ENCODE data around the gene DTX1. TPM values are rescaled to one million over a fixed set of nuclear protein-coding genes. Genes with fewer than 3 reads are reported as not detected.

DTX1 gene
- total and polyA plus RNA-seq, 2 donors (not counting 3 experiments of a cell fraction or from before 2014, with no cell fraction given), result 0.06 to 0.22 TPM

DNA sequence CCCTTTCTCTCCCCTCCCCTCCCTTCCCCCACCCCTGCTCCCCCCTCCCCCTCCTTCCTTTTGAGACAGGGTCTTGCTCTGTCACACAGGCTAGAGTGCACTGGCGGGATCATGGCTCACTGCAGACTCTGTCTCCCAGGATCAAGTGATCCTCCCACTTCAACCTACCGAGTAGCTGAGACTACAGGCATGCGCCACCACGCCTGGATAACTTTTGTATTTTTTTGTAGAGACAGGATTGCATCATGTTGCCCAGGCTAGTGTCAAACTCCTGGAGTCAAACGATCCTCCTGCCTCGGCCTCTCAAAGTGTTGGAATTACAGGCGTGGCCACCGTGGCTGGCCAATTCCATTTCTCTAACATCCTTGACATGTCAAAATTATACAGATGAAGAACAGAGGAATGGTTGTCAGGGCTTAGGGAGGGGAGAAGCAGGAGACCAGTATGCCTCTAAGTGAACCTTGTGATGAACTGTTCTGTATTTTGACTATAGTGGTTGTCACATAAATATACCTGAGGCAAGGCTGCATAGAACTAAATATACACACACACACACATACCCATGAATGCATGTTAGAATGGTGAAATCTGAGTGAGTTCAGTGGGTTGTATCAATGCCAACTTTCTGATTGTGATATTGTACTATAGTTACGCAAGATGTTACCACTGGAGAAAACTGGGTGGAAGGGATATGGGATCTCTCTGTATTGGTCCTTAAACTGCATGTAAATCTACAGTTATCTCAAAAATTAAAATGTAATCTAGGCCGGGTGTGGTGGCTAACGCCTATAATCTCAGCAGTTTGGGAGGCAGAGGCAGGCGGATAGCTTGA is 89.4 kb downstream of the DTX1 start:
- H3K79me2 ChIP-seq (ENCODE audit: control insufficient read depth, insufficient read depth, low read length), result no peaks in the 10 kb centered on the region
- H3K9ac ChIP-seq (replicated peaks; ENCODE audit: extremely low read depth, insufficient read depth, low read length), result no peak overlapping the region
- TF ChIP-seq JUN (IDR thresholded peaks at IDR 0.05; ENCODE audit: borderline replicate concordance, insufficient read depth, insufficient read length, low read depth) (no peak), EZH2 (IDR thresholded peaks at IDR 0.05; ENCODE audit: borderline replicate concordance, low read depth, low read length, severe bottlenecking) (no peak), POLR2AphosphoS5 (IDR thresholded peaks at IDR 0.05; ENCODE audit: insufficient read depth, low read depth, low read length) (no peak), POLR2A (IDR thresholded peaks at IDR 0.05; ENCODE audit: low read depth, low read length) (no peak), FOS (IDR thresholded peaks at IDR 0.05; ENCODE audit: borderline replicate concordance, insufficient read depth, low read length) (no peak)
- TF ChIP-seq, protein P1, sequence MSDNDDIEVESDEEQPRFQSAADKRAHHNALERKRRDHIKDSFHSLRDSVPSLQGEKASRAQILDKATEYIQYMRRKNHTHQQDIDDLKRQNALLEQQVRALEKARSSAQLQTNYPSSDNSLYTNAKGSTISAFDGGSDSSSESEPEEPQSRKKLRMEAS (IDR thresholded peaks at IDR 0.05; ENCODE audit: insufficient read depth, insufficient read length), result no peak
- TF ChIP-seq, protein P2, sequence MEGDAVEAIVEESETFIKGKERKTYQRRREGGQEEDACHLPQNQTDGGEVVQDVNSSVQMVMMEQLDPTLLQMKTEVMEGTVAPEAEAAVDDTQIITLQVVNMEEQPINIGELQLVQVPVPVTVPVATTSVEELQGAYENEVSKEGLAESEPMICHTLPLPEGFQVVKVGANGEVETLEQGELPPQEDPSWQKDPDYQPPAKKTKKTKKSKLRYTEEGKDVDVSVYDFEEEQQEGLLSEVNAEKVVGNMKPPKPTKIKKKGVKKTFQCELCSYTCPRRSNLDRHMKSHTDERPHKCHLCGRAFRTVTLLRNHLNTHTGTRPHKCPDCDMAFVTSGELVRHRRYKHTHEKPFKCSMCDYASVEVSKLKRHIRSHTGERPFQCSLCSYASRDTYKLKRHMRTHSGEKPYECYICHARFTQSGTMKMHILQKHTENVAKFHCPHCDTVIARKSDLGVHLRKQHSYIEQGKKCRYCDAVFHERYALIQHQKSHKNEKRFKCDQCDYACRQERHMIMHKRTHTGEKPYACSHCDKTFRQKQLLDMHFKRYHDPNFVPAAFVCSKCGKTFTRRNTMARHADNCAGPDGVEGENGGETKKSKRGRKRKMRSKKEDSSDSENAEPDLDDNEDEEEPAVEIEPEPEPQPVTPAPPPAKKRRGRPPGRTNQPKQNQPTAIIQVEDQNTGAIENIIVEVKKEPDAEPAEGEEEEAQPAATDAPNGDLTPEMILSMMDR (IDR thresholded peaks at IDR 0.05; ENCODE audit: extremely low read depth in 1 of 2, insufficient read depth in 1 of 2, low read depth in 1 of 2, low read length in 2 of 2), result no peak
- H3K4me1 ChIP-seq (ENCODE audit: control insufficient read depth, extremely low read depth, insufficient read depth, low read length), result no peaks in the 10 kb centered on the region
- dilution Hi-C loops (cut with MboI; ENCODE audit: extremely low pct_ligation_motif_present, low sequenced_read_pairs), result no loop called here
- no peak for FAIRE-seq
- ChIA-PET CTCF (interaction anchor here (1.4 kb wide), 1 partner anchor 153 kb away, joined by 5 read pairs; no protein-coding TSS in a partner anchor), POLR2A (interaction anchor here (0.7 kb wide), 1 partner anchor 555 kb away, joined by 13 read pairs; no protein-coding TSS in a partner anchor)
- peaks cover 5 to 11% of the 10 kb centered on the region in 2 experiments for H3K27me3 ChIP-seq (ENCODE audit: control insufficient read depth in 2 of 2, insufficient read depth in 2 of 2, low read length in 2 of 2)
- no TSS peak for BruUV-seq (replicated peaks)
- no peak overlapping the region for H2AFZ ChIP-seq (ENCODE audit: low read depth, low read length)
- intact Hi-C loops (cut with micrococcal nuclease), result no loop called here
- DNase-seq (ENCODE audit: low read depth, low spot score), result no peak
- no peaks in the 10 kb centered on the region for H3K9me3 ChIP-seq (replicated peaks; ENCODE audit: control insufficient read depth, insufficient read depth, low read length)
- no peaks in the 10 kb centered on the region for H3K36me3 ChIP-seq (ENCODE audit: control insufficient read depth in 2 of 2, extremely low read depth in 1 of 2, insufficient read depth in 2 of 2, low read length in 2 of 2)
- H3K9me1 ChIP-seq (replicated peaks; ENCODE audit: control insufficient read depth, extremely low read depth, insufficient read depth, low read length), result no peaks in the 10 kb centered on the region
- H3K27ac ChIP-seq (ENCODE audit: insufficient read depth, low read depth, low read length), result no peak overlapping the region
- H3K4me2 ChIP-seq (ENCODE audit: insufficient read depth, low read length), result no peak overlapping the region
- no peaks in the 10 kb centered on the region for H4K20me1 ChIP-seq (replicated peaks; ENCODE audit: control insufficient read depth, extremely low read depth, insufficient read depth, low read length)
- H3K4me3 ChIP-seq (replicated peaks in 1 of 3; ENCODE audit: insufficient read depth in 1 of 3, low read depth in 1 of 3, low read length in 3 of 3), result no peak overlapping the region
